ENCODE results near the gene TMEM132C.

TMEM132C gene

DNA sequence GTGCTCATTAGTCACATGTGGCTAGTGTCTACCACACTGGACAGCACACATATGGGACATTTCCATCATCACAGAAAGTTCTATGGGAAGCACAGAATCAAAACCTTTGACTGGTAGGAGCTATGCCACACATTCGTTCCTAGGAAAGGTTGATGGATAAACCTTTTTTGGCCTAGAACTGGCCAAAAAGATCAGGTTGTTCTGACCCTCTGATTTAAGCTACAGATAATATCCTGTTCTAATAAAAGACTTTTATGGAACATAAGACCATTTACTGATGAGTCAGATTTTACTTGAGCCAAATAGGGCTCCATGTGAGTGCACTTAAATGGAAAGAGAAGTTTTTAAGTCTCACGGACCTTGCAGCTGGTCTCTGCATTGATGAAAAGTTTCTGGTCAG lies 413.6 kb downstream of the TMEM132C start:
- no peak for DNase-seq

DNA sequence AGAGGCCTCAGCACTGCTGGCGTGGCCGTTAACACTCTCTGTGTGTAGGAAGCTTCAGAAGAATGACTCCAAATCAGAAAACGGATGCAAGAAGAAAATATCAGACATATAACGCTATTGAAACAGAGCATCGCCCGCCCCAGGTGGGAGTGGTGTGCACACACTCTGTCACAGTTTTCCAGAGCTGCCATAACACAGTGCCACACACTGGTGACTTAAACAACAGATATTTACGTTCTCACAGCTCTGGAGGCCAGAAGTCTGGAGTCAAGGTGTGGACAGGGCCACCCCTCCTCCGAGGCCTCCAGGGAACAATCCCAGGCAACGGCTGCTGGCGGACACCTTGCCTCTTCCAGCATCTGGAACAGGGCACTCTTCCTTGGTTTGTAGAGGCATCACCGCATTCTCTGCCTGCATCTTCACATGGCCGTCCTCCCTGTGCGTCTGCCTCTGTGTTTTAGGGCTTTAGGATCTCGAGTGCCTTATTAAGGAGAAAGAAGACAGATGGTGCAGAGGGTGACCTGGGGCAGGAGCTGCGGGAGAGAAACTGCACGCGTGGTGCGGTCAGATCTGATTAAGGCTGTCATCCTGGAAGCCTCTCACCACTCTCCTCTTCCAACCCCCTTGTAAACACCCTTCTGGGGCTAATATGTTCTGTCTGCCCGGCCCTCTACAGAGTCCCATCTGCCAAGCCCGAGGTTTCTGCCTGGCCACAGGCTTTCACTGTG lies 415.7 kb downstream of the TMEM132C start:
- DNase-seq, result no peak

DNA sequence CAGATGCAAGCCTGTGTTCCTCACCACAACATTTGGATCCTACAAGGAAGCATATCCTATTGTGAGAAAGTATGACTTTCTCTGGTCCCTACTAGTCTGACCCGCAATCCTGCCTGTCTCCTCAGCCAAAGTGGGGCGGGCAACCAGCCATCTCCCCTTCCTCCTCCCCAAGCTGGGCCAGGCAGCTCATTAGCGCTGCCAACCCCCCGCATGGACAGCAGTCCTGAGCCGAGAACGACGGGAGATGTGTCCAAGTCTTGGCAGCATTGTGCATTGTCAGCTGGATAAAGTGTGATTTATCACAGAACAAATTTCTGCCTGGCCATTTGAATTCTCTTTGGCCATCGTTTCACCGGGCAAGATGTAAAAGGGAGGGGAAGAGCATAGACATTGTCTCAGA lies 417.4 kb downstream of the TMEM132C start:
- DNase-seq, result no peak

DNA sequence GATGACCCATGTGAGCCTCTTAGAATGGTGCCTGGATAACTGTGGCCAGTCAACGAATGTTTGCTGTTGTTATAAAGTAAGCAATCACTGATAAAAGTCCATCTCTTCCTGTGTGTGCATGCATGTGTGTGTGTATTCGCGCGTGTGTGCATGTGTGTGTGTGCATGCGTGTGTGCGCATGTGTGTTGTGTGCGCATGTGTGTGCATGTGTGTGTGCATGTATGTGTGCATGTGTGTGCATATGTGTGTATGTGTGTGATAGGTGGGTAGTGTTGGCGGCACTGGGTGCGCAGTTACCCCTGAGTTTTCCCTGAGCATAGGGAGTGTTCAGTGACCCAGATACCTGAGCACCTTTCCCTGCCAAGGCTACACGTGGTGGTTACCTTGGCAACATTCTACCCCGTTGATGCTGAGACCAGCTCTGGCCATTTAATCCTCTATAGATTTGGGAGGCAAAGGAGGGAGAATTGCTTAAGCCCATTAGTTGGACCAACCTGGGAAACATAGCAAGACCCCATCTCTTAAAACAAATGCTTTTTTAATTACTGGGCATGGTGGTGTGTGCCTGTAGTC lies 419.0 kb downstream of the TMEM132C start:
- no peak for DNase-seq

DNA sequence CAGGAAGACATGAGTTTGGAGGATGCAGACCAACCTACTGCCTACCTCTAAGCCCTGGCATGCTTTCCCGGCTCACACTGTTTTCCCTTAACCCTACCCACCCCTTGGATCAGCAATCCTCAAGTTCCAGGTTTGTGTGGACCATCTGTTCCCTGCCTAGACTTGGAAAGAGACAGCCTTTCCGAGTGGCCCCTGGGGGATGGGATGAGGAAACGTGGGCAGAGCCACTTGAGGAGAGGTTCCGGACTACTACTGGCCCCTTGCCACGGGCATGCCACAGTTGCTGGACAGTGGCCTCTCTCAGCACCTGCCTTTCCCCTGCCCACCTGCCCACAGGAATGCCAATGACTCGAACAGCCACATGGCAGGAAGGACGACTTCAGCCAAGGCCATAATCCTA lies 420.9 kb downstream of the TMEM132C start:
- DNase-seq, result no peak

DNA sequence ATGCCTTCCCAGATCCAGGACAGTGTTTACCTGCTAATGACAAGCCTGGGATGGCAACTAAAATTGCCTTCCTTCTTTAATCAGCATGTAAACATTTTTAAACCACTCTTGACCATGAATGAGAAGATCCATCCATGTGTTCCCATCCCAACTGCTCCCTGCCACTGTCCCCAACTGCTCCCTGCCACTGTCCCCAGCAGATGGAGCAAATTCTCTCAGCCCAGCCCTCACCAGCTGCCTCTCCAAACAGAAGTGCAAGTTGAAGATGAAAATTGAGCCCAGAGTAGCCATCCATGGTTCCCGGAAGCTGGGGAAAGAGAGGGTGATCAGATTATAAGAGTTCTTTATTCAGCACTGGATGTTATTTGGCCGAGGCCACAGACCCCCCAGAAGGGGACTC lies 423.7 kb downstream of the TMEM132C start:
- no peak for DNase-seq

DNA sequence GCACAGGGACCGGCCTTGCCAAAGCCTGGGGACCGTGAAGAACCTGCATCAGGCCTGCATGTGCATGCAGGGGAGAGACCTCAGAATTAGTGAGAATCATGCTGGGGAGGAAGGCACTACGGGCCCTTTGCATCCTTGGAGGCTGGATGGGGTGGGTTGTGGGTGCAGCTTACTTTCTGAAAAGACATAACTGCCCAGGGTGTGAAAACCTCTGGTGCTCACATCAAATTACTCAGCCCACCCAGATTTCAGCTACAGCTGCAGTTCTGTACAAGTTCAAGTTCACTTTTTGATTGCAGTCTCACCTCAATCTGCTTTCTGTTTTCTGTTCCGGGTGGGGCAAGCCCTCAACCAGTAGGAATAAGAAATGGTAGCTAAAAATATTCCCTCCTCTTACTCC lies 426.1 kb downstream of the TMEM132C start:
- DNase-seq, result no peak

DNA sequence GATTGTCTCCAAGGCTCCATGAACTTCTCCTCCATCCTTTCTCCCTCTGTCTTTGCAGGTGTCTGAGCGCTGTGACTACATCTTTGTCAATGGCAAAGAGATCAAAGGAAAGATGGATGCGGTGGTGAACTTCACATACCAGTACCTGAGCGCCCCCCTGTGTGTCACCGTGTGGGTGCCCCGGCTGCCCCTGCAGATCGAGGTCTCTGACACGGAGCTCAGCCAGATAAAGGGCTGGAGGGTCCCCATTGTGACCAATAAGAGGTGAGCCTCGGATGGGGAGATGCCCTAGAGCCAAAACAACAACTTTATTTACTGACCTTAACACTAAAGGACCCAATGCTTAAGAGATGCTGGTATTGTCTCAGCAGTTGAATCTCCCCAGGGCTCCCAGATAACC lies 426.8 kb downstream of the TMEM132C start:
- DNase-seq, result no peak

DNA sequence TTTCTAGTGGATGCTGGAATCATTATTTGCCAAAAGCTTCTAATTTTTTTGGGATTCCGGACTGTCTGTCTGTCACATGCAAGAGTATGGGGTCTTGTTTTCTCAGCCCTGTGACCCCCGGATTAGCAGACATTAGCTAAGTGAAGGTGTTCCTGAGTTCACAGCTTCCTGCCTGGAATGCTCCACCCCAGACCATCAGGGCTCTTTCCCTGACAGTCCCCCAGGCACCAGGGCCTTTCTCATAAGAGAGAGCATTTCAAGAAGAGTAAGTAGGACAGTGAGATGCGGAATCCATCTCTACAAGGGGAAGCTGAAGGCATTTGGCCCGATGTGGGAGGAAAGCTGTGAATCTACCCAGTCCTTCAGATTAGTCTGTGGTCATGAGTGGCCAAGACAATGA lies 427.5 kb downstream of the TMEM132C start:
- no peak for DNase-seq

DNA sequence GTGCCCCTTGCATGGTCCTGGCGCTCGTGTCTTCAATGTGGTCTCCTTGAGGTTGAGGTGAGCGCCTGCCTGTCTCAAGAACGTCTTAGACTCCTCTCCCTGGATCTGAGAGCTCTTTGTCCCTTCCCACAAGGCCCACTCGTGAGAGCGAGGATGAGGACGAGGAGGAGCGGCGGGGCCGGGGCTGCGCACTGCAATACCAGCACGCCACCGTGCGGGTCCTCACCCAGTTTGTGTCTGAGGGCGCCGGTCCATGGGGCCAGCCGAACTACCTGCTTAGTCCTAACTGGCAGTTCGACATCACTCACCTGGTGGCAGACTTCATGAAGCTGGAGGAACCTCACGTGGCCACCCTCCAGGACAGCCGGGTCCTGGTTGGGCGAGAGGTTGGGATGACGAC lies 428.7 kb downstream of the TMEM132C start:
- DNase-seq, result no peak

DNA sequence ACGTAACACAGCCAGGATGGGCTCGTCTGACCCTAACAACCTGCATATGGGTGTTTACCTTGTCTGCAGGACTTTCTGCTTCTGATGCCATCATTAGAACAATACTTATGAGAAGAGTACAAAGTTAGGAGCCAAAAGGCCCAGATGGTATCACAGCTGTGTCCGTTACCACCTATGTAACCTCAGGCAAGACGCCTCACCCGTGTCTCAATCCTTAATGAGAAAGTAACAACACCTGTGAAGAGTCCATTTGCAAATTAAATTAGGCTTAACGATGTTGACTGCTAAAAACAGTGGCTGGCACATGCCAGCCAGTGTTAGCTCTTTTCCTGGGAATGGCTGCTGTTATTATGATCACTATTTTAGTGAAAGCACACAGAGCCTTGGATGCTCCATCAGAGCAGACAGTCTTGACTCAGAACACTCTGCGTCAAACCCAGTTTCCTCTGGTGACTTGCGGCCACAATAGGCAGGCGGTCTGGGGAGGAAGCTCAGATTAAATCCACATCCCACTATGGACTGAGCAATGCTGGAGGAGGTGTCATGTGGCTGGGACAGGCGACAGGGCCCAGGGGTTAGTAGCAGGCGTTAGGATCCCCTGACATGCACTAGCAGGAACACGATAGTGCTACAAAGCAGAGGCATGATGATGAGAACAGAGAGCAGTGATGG lies 431.5 kb downstream of the TMEM132C start:
- DNase-seq, result no peak

DNA sequence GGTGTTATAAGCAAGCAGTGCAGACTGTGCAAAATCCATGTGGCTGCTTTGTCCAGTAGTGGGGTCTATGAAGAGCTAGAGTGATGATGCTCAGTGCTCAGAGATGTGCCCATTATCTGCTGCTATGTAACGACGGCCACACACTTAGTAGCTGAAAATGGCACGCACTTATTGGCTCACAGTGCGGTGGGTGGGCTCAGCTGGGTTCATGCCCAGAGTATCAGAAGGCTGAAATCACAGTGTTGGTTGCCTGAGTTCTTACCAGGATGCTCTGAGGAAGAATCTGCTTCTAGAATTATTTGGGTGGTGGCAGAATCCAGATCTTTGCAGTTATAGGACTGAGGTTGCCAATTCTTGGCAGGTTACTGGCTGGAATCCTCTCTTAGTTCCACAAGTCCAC lies 432.1 kb downstream of the TMEM132C start:
- no peak for DNase-seq

DNA sequence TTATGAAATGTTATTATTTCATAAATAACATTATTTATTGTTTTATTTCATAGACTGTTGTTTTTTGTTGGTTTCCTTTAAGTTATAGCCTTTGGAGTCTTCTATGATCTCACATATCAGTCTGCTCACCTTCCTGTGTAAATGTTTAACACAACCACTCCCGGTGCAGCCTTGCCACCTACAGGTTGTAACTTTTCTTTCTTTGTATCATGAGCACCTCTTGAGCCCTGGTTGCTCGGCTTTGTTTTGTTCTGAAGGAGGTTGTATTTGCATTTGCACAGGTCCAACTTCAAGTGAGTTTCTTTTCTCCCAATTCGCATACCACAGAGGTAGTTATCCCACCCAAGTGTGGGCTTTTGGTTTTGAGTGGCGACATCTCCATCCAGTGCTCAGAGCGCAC lies 435.4 kb downstream of the TMEM132C start:
- DNase-seq, result no peak

DNA sequence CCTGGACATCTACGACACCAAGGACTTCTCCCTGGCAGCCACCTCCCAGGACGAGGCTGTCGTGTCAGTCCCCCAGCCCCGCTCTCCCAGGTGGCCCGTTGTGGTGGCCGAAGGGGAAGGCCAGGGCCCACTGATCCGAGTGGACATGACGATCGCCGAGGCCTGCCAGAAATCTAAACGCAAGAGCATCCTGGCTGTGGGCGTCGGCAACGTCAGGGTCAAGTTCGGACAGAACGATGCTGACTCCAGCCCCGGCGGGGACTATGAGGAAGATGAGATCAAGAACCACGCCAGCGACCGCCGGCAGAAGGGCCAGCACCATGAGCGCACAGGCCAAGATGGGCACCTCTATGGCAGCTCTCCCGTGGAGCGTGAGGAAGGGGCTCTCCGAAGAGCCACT lies 438.2 kb downstream of the TMEM132C start:
- no peak for DNase-seq

DNA sequence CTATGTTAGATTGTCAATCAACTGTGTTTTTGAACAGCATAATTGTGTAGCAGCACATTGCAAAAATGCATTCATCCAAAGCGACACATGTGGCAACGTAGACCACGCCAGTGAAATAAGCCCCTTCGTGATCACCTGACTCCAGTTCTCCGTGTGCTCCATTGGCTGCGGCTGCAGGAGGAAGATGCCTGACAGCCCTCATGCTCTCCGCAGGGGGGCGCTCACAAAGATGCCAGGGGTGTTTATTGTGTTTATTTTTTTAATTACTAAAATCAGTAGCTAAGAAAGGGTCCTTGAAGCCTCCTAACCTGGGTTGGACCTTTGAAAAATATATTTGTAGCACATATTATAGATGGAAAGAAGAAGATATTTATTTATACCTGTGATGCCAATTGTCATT lies 440.5 kb downstream of the TMEM132C start:
- DNase-seq, result no peak

DNA sequence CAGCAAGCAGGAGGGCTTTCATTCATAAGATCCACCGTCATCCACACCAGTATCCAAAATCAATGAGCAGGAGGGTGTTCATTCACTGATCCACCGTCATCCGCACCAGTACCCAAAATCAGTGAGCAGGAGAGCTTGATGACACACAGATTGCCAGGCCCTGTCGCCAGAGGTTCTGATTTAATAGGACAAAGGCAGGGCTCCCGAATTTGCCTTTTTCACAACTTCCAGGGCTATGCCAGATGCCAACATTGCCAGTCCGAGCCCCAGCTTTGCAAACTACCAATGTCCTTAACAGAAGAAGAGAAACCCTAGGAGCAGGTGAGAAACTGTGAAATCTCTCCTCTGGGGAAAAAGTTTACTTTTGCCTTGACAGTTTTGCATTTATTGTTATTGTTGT lies 441.8 kb downstream of the TMEM132C start:
- DNase-seq, result no peak

DNA sequence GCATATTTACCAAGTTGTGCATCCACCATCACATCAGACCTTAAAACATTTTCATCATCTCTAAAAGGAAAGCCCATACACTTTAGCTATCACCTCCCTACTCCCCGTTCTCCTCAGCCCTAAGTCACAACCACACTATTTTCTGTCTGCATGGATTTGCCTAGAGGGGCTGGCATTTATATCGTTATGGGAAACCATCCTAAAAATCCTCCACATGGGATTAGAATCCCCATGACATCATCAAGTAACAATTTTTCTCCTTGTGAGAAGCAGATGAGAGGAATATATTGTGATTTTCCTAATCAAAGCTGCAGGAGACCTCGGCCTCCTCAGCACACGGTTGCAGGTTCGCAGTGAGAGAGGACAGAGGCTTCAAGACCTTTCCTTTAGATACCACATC lies 442.7 kb downstream of the TMEM132C start:
- DNase-seq, result no peak

DNA sequence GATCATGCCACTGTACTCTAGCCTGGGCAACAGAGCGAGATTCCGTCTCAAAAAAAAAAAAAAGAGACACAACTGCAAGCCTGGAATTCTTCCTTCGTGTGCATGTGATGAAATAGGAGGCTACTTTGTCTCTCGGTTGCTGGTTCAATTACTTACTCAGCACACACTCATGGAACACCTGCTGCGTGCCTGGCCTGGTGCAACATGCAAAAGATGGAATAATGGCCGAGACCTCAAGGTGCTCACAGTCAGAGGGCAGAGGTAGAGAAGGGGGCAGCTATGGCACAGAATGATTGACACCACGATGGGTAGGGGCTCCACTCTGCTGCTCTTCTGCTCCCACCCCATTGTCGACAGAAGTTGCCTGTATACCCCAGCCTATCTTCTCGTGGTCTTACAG lies 444.5 kb downstream of the TMEM132C start:
- no peak for DNase-seq

DNA sequence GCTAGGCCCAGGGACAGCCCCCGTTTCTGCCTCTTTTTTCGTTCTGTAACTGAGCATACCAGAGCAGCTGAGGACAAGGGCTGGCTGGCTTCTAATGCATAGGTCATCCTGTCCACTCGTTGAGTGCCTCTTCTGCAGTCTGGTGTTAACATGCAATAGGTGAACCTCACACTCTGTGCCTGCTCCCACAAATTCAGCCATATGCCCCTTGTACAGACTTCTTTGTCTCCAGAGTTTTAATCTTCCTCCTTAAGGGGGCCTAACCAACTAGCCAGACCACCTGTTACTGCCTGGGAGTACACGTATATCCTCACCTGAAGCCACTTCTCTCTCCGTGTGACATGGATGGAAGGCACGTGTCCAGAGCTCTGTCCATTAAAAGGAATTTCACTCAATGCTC lies 445.7 kb downstream of the TMEM132C start:
- DNase-seq, result no peak

DNA sequence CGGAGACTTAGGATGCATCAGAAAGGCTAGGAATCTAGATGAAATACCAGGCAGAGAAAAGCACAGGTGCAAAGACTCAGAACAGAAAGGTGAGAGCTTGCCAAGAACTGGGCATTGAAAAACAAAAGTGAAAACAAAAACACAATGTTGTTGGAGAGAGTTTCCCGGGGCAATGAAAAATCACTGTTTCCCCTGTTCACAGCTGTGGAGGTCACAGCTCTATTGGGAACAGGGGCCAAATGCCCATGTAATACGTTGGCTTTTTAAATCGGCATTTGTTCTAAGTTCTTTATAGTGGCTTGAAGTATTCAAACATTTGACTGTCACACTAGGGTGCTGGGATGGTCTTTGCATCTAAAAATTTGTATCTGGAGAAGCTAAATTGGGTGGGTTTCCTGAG lies 448.5 kb downstream of the TMEM132C start:
- no peak for DNase-seq

DNA sequence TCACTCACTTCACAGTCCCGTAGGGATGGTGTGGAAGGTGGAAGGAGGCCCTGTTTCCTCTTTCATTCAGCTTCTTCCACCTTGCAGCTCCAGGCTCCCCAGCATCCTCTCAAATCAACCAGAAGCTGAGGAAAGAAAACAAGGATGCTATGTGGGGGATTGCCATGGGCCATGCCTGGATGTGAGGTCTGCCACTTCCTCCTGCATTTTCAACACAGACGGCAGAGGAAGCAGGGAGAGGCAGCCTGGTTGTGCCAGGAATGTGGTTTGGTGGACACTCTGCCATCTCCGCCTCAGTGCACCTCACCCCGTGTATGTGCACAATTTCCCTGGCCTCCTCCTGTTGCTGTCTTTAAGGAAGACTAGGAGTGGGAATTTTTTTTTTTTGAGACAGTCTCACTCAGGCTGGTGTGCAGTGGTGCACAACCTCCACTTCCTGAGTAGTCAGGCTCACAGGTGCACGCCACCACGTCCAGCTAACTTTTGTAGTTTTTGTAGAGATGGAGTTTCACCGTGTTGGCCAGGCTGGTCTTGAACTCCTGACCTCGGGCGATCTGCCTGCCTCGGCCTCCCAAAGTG lies 457.6 kb downstream of the TMEM132C start:
- no peak for DNase-seq

DNA sequence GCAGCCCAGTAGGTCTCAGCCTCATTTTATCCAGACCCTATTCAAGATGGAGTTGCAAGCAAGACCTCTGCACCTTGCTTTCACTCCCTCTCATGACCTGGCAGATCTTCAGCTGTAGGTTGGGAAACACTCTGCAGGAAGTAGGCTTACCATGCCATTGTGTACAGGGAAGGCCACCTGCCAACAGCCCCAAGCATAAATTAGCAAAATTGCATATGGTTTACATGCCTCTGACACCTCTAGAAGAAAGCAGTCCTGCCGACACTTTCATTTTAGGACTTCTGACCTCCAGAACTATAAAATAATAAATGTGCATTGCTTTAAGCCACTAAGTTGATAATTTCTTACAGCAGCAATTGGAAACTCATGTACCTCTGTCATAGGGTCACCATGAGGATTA lies 459.9 kb downstream of the TMEM132C start:
- no peak for DNase-seq

DNA sequence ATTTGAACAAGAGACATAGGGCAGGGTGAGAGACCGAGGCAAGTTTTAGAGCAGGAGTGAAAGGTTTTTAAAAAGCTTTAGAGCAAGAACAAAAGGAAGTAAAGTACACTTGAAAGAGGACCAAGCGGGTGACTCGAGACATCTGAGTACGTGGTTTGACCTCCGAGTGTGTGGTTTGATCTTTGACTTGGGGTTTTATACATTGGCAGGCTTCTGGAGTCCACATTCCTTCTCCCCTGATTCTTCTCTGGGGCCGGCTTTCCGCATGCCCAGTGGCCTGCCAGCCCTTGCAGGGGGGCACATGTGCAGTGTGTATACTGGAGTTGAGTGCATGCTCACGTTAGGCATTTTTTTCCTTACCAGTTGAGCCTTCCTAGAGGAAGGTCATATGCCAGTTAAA lies 460.5 kb downstream of the TMEM132C start:
- no peak for DNase-seq

DNA sequence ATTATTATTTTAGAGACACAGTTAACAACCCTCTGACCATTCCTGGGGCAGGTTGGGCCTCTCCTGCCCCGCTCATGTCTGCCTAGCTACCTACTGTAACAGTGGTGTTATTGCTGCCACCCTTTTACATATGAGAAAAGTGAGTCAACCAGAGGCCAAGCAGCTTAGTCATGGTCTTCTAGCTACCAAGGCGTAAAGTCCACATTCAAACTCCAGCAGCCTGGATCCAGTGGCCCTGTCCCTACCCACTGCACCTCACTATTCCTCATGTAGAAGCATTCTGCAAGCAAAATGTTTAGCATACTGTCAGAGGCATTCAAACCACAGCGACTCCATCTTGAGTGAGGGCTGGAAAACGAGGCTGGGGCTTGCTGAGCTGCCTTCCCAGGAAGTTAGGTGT lies 461.0 kb downstream of the TMEM132C start:
- no peak for DNase-seq
